Activated effector memory CD4-positive, alpha-beta T cell treated with Interleukin-2 at 50 U/mL for 16 hours (primary cell): ENCODE results near the gene OBSL1.

Experiments
- DNase-seq: peaks from one replicate; pipeline ENCODE4 v3.0.0-alpha.2; 2020

Gene OBSL1

DNA sequence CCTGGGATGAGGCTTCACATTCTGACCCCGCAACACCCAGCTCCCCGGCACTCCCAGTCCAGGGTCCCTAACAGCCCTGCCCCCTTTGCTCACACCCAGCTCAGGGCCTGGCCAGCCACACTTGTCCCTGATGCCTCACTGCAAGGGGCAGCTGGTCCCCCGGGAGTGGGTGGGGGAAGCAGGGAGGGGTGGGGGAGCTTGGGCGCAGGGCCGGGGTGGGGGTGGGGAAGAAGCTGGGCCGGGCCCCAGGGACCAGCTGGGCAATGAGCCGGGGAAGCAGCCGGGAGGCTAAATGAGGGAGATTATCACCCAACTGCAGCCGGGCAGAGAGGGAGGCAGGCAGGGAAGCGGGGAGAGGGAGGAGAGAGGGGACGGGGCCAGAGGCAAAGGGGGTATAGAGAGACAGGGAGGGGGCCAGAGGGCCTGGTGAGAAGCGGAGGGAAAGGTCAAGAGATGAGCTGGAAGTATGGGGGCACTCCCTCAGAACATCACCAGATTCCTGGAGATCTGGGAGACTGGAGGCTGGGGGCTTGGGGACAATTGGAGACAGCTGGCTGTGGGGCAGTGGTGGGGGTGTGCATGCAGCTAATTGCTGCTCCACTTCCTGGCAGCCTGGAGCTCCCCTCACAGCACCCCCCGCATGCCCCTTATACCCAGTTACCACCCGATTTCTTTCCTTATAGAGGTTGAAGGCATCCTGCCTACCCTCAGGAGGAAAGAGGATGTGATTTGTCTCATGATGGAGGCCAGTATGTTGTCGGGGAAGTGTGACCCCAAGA, 59.6 kb downstream of the OBSL1 start:
- DNase-seq, result no peak

GRCh38 chr2:219510512-219511135, 60.7 kb downstream of the OBSL1 start:
- no peak for DNase-seq

DNA sequence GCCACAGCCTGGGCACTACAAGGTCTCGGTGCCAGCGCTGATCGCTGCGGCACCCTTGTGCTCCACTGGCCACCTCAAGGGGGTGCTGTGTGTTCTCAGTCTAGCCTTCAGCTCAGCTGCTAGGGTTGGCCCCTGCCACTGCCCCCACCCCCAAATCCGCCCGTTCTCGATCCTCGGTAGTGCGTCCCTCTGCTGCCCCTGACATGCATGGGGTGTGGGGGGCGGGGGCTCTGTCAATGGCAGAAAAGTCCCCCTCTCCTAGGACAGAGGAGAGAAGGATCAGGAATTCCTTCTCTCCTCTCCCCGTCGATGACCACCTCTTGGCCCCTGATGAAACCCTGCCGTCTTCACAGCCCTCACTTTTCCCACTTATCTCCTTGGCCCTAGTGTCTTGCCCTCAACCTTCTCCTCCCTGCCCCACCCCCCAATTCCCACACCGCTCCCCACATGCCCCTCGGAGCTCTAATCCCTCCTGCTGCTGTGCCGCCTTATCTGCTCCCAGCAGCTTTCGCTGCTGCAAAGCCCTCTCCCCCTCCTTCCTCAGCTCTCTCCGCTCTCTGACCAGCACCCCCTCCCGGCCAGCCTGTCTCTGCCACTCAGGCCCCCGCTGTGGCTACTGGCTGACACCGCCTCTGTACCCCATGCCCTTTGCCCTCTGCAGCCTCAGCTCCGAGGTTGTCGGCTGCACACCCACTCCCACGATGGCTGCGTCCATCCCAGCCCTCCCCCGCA, 61.4 kb downstream of the OBSL1 start:
- DNase-seq, result peak; percentile 30

GRCh38 chr2:219508971-219509779, 62.2 kb downstream of the OBSL1 start:
- DNase-seq, result no peak

DNA sequence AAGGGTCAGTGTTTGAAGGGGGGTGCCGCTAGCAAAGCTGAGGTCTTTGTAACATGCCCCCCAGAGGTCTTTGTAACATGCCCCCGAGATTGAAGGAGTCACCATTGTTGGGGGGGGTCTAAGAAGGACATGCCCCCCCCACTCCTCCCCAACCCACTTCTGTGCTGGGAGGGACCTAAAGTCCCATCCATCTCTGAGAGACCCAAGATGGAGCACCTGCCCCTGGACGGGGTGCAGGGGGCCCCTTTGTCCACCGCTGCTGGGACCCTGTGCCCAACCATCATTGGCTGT, 63.0 kb downstream of the OBSL1 start:
- DNase-seq, result no peak

DNA sequence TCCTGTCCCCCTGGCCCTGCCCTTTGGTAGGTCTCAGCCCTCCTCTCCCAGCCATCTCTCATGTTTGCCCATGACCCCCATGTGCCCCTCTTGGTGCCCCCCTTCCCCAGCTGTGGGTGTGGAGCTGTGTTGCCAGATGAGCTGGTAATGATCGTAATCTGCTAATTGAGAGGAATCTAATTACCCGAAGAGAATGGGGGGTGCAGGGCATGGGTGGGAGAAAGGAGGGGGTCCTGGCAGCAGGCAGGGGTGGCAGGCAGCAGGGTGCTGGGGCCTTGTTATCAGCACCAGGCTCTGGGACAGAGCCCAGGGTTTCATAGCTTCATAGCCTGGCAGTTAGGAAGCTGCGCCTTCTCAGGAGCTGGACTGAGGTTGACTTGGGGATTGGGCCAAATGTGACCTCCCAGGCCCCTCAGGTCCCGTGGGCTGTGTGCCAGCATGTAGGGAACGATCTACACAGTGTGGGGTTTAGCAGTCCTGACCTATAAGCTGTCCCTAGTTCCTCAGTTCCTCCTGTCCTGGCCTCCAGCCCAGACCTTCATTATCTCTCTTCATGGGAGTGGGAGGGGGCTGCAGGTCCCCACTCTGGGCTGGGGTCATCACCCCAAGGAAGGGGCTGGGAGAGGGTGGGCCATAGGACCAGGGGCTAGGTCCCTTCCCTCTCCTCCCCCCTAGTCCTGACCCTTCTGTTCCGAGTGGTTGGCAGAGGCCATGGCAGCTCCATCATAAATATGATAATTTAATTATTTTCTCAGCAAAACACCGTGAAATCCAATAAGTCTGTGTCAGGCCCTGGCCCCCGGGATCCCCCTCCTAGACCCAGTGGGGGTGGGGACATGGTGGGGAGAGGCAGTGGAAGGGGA, 63.5 kb downstream of the OBSL1 start:
- DNase-seq, result no peak

GRCh38 chr2:219506802-219507526, 64.4 kb downstream of the OBSL1 start:
- no peak for DNase-seq

GRCh38 chr2:219506153-219506801, 65.1 kb downstream of the OBSL1 start:
- DNase-seq, result no peak

- no peak for DNase-seq
Measured at GRCh38 chr2:219505585-219505984, 65.8 kb downstream of the OBSL1 start.

- DNase-seq, result no peak
Measured at GRCh38 chr2:219502618-219503017, 68.7 kb downstream of the OBSL1 start.

DNA sequence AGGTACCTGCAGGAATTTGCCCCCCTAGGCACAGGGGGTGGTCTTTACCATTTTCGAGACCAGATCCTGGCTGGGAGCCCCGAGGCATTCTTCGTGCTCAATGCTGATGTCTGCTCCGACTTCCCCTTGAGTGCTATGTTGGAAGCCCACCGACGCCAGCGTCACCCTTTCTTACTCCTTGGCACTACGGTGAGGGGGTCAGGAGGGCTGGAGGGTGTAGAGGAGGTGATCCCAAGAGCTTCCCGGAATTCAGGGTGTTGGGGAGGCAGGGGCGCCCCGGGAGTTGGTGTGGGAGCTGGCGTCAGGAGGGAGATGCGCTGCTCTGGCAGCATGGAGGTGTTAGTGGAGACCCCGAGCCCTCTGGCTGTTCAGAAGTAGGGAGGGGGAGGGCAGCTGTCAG, 69.5 kb downstream of the OBSL1 start:
- no peak for DNase-seq
